Panc1 (cell line): Measurements from ENCODE around the gene MR1.

ENCODE experiments used
- CTCF ChIP-seq: fragments of 450-650 bp; IDR thresholded peaks from 2 replicates; pipeline ENCODE4 v1.5.1; 2017; ENCODE audit warnings: mild to moderate bottlenecking
- POLR2AphosphoS5 ChIP-seq: IDR thresholded peaks from 2 replicates; pipeline ENCODE4 v1.6.1; 2012; ENCODE audit warnings: mild to moderate bottlenecking, low read depth, low read length, moderate library complexity

- TF ChIP-seq POLR2AphosphoS5 (no peak), CTCF (no peak)
Observed at GRCh38 chr1:181043025-181043888, 9.5 kb downstream of the MR1 start.
